OCI-LY7 (cell line): ENCODE measurements around the gene ANO2. TPM values are rescaled to one million over a fixed set of nuclear protein-coding genes. Genes with fewer than 3 reads are reported as not detected.

Experiments
- BruUV-seq: library from RNA; stranded (reverse); fragments of 400-500 nt; replicated peaks from 2 replicates; lab custom pipeline; 2021; lab: Mats Ljungman, UMichigan
- CTCF ChIA-PET: fragments of 300-600 bp; sonication (Branson Sonifier 250); formaldehyde crosslinking; loops from one replicate; lab custom pipeline; 2022; ENCODE audit warnings: antibody characterized with exemption; ENCODE audit not compliant: unreplicated experiment; lab: Charles Lee
- POLR2A ChIA-PET: fragments of 300-600 bp; sonication (Branson Sonifier 250); formaldehyde crosslinking; loops from one replicate; lab custom pipeline; 2022; ENCODE audit warnings: antibody characterized with exemption; lab: Charles Lee
- DNase-seq: peaks from one replicate; pipeline ENCODE4 v3.0.0-alpha.2; 2015; ENCODE audit warnings: low spot score
- H2AFZ ChIP-seq: fragments of 200-600 bp; sonication (generic), shearing (Covaris generic); 2 replicates; pipeline ENCODE4 v1.6.1; 2014; ENCODE audit warnings: mild to moderate bottlenecking, antibody characterized with exemption, low read length, moderate library complexity
- H3K27ac ChIP-seq: fragments of 200-600 bp; sonication (generic); 2 replicates; pipeline ENCODE4 v1.5.1; 2014; ENCODE audit warnings: mixed run types, low read depth, mild to moderate bottlenecking, moderate library complexity, low read length, inconsistent platforms; ENCODE audit not compliant: poor library complexity, severe bottlenecking
- H3K36me3 ChIP-seq: fragments of 200-600 bp; sonication (generic); 2 replicates; pipeline ENCODE4 v1.6.1; 2014; ENCODE audit warnings: mild to moderate bottlenecking, antibody characterized with exemption, low read length, moderate library complexity, mixed read lengths; ENCODE audit not compliant: insufficient read depth
- H3K4me1 ChIP-seq: fragments of 200-600 bp; sonication (generic); 2 replicates; pipeline ENCODE4 v1.5.1; 2014; ENCODE audit warnings: mild to moderate bottlenecking, low read length; ENCODE audit not compliant: insufficient read depth, poor library complexity, severe bottlenecking
- H3K4me2 ChIP-seq: fragments of 200-600 bp; sonication (generic); 2 replicates; pipeline ENCODE4 v1.6.1; 2014; ENCODE audit warnings: mild to moderate bottlenecking, low read length
- H3K4me3 ChIP-seq: fragments of 200-600 bp; sonication (generic); 2 replicates; pipeline ENCODE4 v1.5.1; 2014; ENCODE audit warnings: mild to moderate bottlenecking, low read depth, low read length; ENCODE audit not compliant: poor library complexity, severe bottlenecking
- H3K79me2 ChIP-seq: fragments of 200-600 bp; sonication (generic); 2 replicates; pipeline ENCODE4 v1.6.1; 2016; ENCODE audit warnings: low read depth, mild to moderate bottlenecking, low read length, moderate library complexity, mixed read lengths; ENCODE audit not compliant: insufficient read depth
- H3K9me2 ChIP-seq: fragments of 200-600 bp; sonication (generic); 2 replicates; pipeline ENCODE4 v1.6.1; 2016; ENCODE audit warnings: mild to moderate bottlenecking, low read length, mixed read lengths; ENCODE audit not compliant: insufficient read depth
- H3K9me3 ChIP-seq: fragments of 200-600 bp; sonication (generic); 2 replicates; pipeline ENCODE4 v1.6.1; 2014; ENCODE audit warnings: mild to moderate bottlenecking, mixed run types, low read length, mixed read lengths
- H4K20me1 ChIP-seq: fragments of 200-600 bp; sonication (generic); 2 replicates; pipeline ENCODE4 v1.6.1; 2014; ENCODE audit warnings: mild to moderate bottlenecking, antibody characterized with exemption, low read length, moderate library complexity, mixed read lengths; ENCODE audit not compliant: insufficient read depth
- EZH2phosphoT487 ChIP-seq: fragments of 200-600 bp; sonication (generic); IDR thresholded peaks from 2 replicates; pipeline ENCODE4 v1.6.1; 2018; ENCODE audit warnings: low read depth, borderline replicate concordance, mild to moderate bottlenecking, mixed run types, antibody characterized with exemption, low read length, moderate library complexity, mixed read lengths
- intact Hi-C: fragments of 100-400 bp; cut with micrococcal nuclease; formaldehyde crosslinking; loops from one replicate; pipeline ENCODE4 v1.10.0; 2022; ENCODE audit not compliant: unreplicated experiment
- total RNA-seq, 2 experiments: library from RNA; depleted of rRNA in 1 of 2; stranded (reverse); fragments of >200 nt in 1 of 2; shearing (Covaris generic) in 1 of 2; gene quantifications; 2 replicates each; pipeline ENCODE4 v1.2.3, GENCODE V29; 2014 to 2022
- TF ChIP-seq, protein P1 (sequence below): fragments of 200-600 bp; sonication (generic); conservative IDR thresholded peaks from 2 replicates; pipeline ENCODE4 v1.5.1; 2014; ENCODE audit warnings: mild to moderate bottlenecking, antibody characterized with exemption, low read length, moderate library complexity, mixed read lengths

Gene ANO2
- total RNA-seq, 2 experiments from 2014 or later = not detected

DNA sequence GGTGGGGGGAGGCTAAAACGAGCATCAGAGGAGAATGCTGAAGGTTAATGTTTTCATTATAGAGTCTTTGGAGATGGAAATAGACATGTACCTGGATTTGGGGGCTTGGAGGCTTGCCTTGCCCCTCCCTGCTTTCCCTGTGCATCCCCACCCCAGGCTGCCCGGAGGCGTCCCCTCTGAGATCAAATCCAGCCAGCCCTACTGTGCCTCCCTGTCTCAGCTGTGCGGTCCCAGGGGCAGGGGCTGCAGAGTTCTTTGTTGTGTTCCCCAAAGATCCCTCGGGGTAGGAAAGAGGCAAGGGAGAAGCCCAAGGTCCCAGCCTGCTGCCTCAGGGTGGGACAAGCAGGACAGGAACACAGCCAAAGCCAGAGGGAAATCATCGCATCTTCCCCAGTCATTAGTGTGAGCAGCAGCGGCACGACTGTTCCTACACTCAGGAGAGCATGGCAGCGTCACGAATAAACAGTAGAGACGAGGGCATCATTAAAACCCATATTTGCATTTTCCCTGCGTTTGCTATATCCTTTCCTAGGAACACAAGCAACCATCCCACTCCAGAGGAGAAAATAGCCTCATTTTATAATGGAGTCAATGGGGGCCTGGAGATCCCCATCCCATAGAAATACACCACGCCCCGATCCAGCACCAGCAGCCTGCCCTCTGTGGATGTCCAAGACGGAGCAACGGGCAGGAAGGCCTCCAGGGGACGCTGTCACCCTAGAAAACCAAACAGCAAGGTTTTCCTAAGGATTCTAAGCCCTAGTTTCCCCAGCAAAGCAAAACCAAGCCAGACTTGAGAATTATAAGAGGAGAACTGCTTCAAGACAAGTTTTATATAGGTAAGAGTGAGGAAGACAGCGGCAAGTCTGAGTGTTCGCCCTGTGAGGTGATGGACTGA is 32.4 kb downstream of the ANO2 start:
- Histone ChIP-seq H3K4me1 (no peaks in the 10 kb centered on the region), H3K4me2 (no peak overlapping the region), H3K9me2 (no peaks in the 10 kb centered on the region), H3K79me2 (no peaks in the 10 kb centered on the region), H3K36me3 (no peaks in the 10 kb centered on the region), H2AFZ (no peak overlapping the region), H3K9me3 (no peaks in the 10 kb centered on the region), H4K20me1 (no peaks in the 10 kb centered on the region), H3K4me3 (no peak overlapping the region), H3K27ac (no peak overlapping the region)
- CTCF ChIA-PET = no interaction called here
- DNase-seq = no peak
- TF ChIP-seq, protein P1, sequence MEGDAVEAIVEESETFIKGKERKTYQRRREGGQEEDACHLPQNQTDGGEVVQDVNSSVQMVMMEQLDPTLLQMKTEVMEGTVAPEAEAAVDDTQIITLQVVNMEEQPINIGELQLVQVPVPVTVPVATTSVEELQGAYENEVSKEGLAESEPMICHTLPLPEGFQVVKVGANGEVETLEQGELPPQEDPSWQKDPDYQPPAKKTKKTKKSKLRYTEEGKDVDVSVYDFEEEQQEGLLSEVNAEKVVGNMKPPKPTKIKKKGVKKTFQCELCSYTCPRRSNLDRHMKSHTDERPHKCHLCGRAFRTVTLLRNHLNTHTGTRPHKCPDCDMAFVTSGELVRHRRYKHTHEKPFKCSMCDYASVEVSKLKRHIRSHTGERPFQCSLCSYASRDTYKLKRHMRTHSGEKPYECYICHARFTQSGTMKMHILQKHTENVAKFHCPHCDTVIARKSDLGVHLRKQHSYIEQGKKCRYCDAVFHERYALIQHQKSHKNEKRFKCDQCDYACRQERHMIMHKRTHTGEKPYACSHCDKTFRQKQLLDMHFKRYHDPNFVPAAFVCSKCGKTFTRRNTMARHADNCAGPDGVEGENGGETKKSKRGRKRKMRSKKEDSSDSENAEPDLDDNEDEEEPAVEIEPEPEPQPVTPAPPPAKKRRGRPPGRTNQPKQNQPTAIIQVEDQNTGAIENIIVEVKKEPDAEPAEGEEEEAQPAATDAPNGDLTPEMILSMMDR = peak; percentile 57
- TF ChIP-seq EZH2phosphoT487 = no peak
- intact Hi-C loops = no loop called here
- POLR2A ChIA-PET = no interaction called here
- BruUV-seq = no TSS peak

DNA sequence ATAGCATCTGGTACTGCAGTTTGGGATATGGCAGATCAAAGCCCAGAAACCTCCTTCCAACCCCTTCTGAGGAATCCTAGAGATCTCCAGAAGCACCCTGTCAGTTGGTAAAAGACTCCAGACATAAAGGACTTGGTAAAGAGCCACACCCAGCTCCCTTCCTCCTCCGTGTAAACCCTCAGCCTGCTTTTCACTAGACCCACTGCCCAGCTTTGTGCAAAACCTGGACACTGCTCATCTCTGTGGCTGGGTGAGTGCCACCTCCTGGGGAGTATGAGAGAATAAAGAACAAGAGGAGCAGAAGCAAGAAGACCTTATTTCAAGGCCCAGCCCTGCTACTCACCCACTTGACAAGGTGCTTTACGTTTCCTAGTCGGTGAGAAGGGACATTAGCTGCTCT is 33.0 kb downstream of the ANO2 start:
- TF ChIP-seq, protein P1 = no peak
- no peak for TF ChIP-seq EZH2phosphoT487
- intact Hi-C loops = no loop called here
- ChIA-PET CTCF (no interaction called here), POLR2A (no interaction called here)
- H3K4me3 ChIP-seq = no peak overlapping the region
- no TSS peak for BruUV-seq
- no peaks in the 10 kb centered on the region for H3K9me3 ChIP-seq
- H3K27ac ChIP-seq = no peak overlapping the region
- DNase-seq = no peak
- H3K4me1 ChIP-seq = no peaks in the 10 kb centered on the region
- no peak overlapping the region for H3K4me2 ChIP-seq
- no peaks in the 10 kb centered on the region for H3K36me3 ChIP-seq
- H4K20me1 ChIP-seq = no peaks in the 10 kb centered on the region
- no peak overlapping the region for H2AFZ ChIP-seq
- H3K9me2 ChIP-seq = no peaks in the 10 kb centered on the region
- H3K79me2 ChIP-seq = no peaks in the 10 kb centered on the region
